ENCODE results near the gene CNTLN.
"Not testable (repeated sequence)": the region's sequence is repeated elsewhere in the genome, so short reads cannot be mapped to it uniquely, and the experiment has no call there.

Gene CNTLN

DNA sequence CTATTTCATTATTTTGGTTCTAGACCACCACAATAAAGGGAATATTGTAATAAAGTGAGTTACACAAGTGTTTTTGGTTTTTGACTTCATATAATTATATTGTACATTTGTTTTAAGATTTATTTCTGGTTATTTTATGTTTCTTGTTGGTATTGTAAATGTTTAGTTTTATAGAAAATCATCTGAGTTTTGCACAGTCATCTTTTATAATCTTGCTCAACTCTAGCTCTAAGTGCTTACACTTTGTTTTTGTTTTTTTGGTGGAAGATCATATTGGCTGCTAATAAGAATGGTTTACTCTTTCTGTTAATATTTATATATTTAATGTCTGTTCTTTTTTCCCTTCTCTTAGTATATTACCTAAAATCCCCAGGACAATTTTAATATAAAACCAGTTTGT lies 135.0 kb downstream of the CNTLN start:
- H3K27me3 Mint-ChIP-seq (ENCODE audit: low read depth): no peaks in the 10 kb centered on the region
- H3K4me3 Mint-ChIP-seq: no peak overlapping the region
- no peak for TF ChIP-seq CTCF (IDR thresholded peaks at IDR 0.05; ENCODE audit: unreplicated experiment in 3 of 3)
- H3K4me1 Mint-ChIP-seq: peaks cover 7% of the 10 kb centered on the region
- peaks cover 27% of the 10 kb centered on the region for H3K9me3 Mint-ChIP-seq
- H3K36me3 Mint-ChIP-seq (ENCODE audit: low read depth): peaks cover 22% of the 10 kb centered on the region
- H3K27ac Mint-ChIP-seq: no peak overlapping the region

DNA sequence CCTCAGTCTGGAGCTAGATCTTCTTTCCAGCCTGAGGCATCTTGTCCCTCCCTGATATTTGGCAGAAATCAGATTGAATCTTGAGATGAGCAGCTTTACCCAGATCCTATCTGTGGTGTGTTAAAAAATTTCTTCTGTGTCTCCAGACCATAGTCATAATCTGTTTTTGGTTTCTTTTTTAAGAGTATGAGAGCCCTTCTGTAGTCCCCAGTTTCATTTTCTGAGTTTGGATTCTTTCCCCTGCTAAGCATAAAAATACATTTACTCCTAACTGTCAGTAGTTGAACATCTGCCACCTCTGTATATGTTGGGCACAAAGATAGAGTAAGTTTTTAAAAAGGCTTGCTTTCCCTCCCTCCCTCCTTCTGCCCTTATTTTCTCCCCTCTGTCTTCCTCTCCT lies 137.7 kb downstream of the CNTLN start:
- Mint-ChIP-seq H3K27ac (peak overlapping the region in 2 of 3 experiments; percentile 10 to 84), H3K9me3 (peaks cover 10% of the 10 kb centered on the region), H3K36me3 (ENCODE audit: low read depth) (peaks cover 12% of the 10 kb centered on the region), H3K4me3 (peak overlapping the region in 1 of 3 experiments; percentile 15), H3K4me1 (peaks cover 7% of the 10 kb centered on the region), H3K27me3 (ENCODE audit: low read depth) (no peaks in the 10 kb centered on the region)
- no peak for TF ChIP-seq CTCF (IDR thresholded peaks at IDR 0.05; ENCODE audit: unreplicated experiment in 3 of 3)

DNA sequence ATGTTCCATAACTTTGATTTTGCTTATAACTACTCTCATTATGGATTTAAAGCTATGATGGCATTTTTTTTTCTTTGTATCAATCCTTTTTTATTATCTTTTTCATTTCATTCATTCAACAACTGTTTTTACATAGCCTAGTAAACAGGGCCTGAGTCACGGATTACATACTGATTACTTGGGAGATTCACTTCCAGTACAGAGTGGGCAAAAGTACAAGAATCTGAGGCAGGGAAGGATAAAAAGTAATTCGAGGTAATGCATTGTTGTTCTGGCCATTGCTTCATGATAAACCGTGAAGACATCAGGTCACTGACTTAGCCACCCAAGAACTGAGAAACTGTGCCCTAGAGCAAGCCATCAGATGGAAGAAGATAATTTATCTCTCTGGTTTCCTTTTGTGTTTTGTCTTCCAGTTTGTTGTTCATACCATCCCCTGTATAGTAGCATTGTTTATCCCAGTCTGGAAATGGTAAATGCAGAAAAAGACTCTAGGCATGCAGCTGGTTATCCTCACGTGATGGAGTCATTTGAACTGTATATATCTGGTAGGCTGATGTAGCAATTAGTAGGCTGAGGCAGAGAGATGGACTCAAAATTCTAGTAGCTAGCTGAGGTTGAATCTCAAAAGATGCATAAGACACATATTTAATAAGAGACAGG lies 145.6 kb downstream of the CNTLN start:
- H3K27ac Mint-ChIP-seq: peak overlapping the region in 1 of 3 experiments; percentile 79
- no peaks in the 10 kb centered on the region for H3K27me3 Mint-ChIP-seq (ENCODE audit: low read depth)
- peaks cover 46% of the 10 kb centered on the region for H3K36me3 Mint-ChIP-seq (ENCODE audit: low read depth)
- H3K4me1 Mint-ChIP-seq: peaks cover 21% of the 10 kb centered on the region
- no peak for TF ChIP-seq CTCF (IDR thresholded peaks at IDR 0.05; ENCODE audit: unreplicated experiment in 3 of 3)
- H3K4me3 Mint-ChIP-seq: no peak overlapping the region
- peaks cover 23% of the 10 kb centered on the region for H3K9me3 Mint-ChIP-seq

GRCh38 chr9:17290673-17291072 lies 155.8 kb downstream of the CNTLN start:
- not testable (repeated sequence) for H3K27ac Mint-ChIP-seq; H3K4me3 Mint-ChIP-seq; H3K4me1 Mint-ChIP-seq; H3K27me3 Mint-ChIP-seq (ENCODE audit: low read depth)
- Mint-ChIP-seq H3K36me3 (ENCODE audit: low read depth) (peaks cover 28% of the 10 kb centered on the region), H3K9me3 (peaks cover 27% of the 10 kb centered on the region)

DNA sequence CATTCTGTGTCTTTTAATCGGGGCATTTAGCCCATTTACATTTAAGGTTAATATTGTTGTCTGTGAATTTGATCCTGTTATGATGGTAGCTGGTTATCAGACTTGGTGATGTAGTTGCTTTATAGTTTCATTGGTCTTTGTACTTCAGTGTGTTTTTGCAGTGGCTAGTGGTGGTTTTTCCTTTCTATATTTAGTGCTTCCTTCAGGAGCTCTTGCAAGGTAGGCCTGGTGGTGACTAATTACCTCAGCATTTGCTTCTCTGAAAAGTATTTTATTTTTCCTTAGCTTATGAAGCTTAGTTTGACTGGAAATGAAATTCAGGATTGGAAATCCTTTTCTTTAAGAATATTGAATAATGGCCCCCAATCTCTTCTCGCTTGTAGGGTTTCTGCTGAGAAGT lies 156.9 kb downstream of the CNTLN start:
- Mint-ChIP-seq H3K27me3 (ENCODE audit: low read depth) (no peaks in the 10 kb centered on the region), H3K9me3 (peaks cover 27% of the 10 kb centered on the region), H3K4me1 (no peaks in the 10 kb centered on the region), H3K36me3 (ENCODE audit: low read depth) (peaks cover 28% of the 10 kb centered on the region), H3K27ac (no peak overlapping the region), H3K4me3 (no peak overlapping the region)
- no peak for TF ChIP-seq CTCF (IDR thresholded peaks at IDR 0.05; ENCODE audit: unreplicated experiment in 3 of 3)

DNA sequence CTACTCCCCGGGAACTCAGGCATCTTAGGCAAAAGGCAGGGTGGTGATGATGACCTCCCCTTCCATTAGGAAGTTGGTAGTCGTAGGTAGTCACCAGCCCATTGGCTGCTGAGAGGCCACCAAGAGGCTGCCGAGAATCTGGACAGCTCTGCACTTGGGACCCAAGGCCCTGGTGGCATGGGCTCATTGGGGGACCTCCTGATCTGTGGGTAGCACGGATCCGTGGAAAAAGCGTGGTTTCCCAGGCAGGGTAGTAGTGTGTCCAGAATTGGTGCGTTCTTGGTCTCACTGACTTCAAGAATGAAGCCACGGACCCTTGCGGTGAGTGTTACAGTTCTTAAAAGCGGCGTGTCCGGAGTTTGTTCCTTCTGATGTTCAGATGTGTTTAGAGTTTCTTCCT lies 158.8 kb downstream of the CNTLN start:
- Mint-ChIP-seq H3K9me3 (peaks cover 27% of the 10 kb centered on the region), H3K27me3 (ENCODE audit: low read depth) (no peaks in the 10 kb centered on the region), H3K36me3 (ENCODE audit: low read depth) (peaks cover 28% of the 10 kb centered on the region), H3K4me1 (no peaks in the 10 kb centered on the region), H3K4me3 (no peak overlapping the region), H3K27ac (no peak overlapping the region)
- TF ChIP-seq CTCF (IDR thresholded peaks at IDR 0.05; ENCODE audit: unreplicated experiment in 3 of 3): no peak
